ENCODE measurements around the gene FMNL1. TPM values are rescaled to one million over a fixed set of nuclear protein-coding genes. Genes with fewer than 3 reads are reported as not detected.

Gene FMNL1
- total RNA-seq, 1 donor from 2014 or later = 8.7 TPM

- Histone ChIP-seq H3K36me3 (peaks cover 49% of the 10 kb centered on the region), H3K9me3 (replicated peaks) (no peaks in the 10 kb centered on the region), H3K4me1 (peaks cover 65% of the 10 kb centered on the region), H3K27ac (replicated peaks) (peak overlapping the region; percentile 97), H3K4me3 (peak overlapping the region; percentile 33), H3K27me3 (ENCODE audit: low read depth) (no peaks in the 10 kb centered on the region)
- intact Hi-C loops (cut with micrococcal nuclease) = loop anchor here (2.0 to 5.0 kb wide), 2 partner anchors 35 to 107 kb away; no protein-coding TSS in a partner anchor
- peak; percentile 94 for DNase-seq
- TF ChIP-seq CTCF (IDR thresholded peaks at IDR 0.05; ENCODE audit: borderline replicate concordance) = peak; percentile 84
These were observed 55.6 kb downstream of the FMNL1 start for GRCh38 chr17:45277216-45277849.

- Histone ChIP-seq H3K27ac (replicated peaks) (peak overlapping the region; percentile 97), H3K27me3 (ENCODE audit: low read depth) (no peaks in the 10 kb centered on the region), H3K36me3 (peaks cover 48% of the 10 kb centered on the region), H3K4me3 (peak overlapping the region; percentile 33), H3K4me1 (peaks cover 71% of the 10 kb centered on the region), H3K9me3 (replicated peaks) (no peaks in the 10 kb centered on the region)
- no peak for TF ChIP-seq CTCF (IDR thresholded peaks at IDR 0.05; ENCODE audit: borderline replicate concordance)
- intact Hi-C loops (cut with micrococcal nuclease) = loop anchor here (2.0 to 5.0 kb wide), 2 partner anchors 34 to 107 kb away; no protein-coding TSS in a partner anchor
- DNase-seq = peak; percentile 47
These were observed 56.3 kb downstream of the FMNL1 start for GRCh38 chr17:45277992-45278391.

- Histone ChIP-seq H3K4me3 (no peak overlapping the region), H3K4me1 (peaks cover 83% of the 10 kb centered on the region), H3K36me3 (peaks cover 50% of the 10 kb centered on the region), H3K27ac (replicated peaks) (peak overlapping the region; percentile 97), H3K27me3 (ENCODE audit: low read depth) (no peaks in the 10 kb centered on the region), H3K9me3 (replicated peaks) (no peaks in the 10 kb centered on the region)
- no peak for TF ChIP-seq CTCF (IDR thresholded peaks at IDR 0.05; ENCODE audit: borderline replicate concordance)
- intact Hi-C loops (cut with micrococcal nuclease) = loop anchor here (5.0 kb wide), 1 partner anchor 32 kb away; no protein-coding TSS in a partner anchor
- peak; percentile 49 for DNase-seq
These were observed 58.2 kb downstream of the FMNL1 start for GRCh38 chr17:45279898-45280297.

- peak; percentile 51 for DNase-seq
These were observed 61.3 kb downstream of the FMNL1 start for GRCh38 chr17:45282683-45283644.

More at GRCh38 chr17:45282683-45283644, 61.3 kb downstream of the FMNL1 start:
- no peak for TF ChIP-seq CTCF (IDR thresholded peaks at IDR 0.05; ENCODE audit: borderline replicate concordance)
- Histone ChIP-seq H3K27me3 (ENCODE audit: low read depth) (no peaks in the 10 kb centered on the region), H3K9me3 (replicated peaks) (no peaks in the 10 kb centered on the region), H3K36me3 (peaks cover 78% of the 10 kb centered on the region), H3K4me3 (no peak overlapping the region), H3K27ac (replicated peaks) (peak overlapping the region; percentile 97), H3K4me1 (peaks cover 77% of the 10 kb centered on the region)
- intact Hi-C loops (cut with micrococcal nuclease) = no loop called here

Measured in left ventricle myocardium inferior (tissue), 1 donor.